GM12891 (cell line): Measurements from ENCODE around the gene ZFYVE21.
"Not testable (repeated sequence)": the region's sequence is repeated elsewhere in the genome, so short reads cannot be mapped to it uniquely, and the experiment has no call there.

Source experiments
- DNase-seq: peaks from one replicate; pipeline ENCODE4 v3.0.0; 2011; ENCODE audit warnings: low spot score; ENCODE audit not compliant: insufficient read length
- FAIRE-seq: peaks from 2 replicates; lab custom pipeline; 2011; peaks lifted over from hg19 to GRCh38; lab: Jason Lieb, UNC
- PAX5 ChIP-seq: IDR thresholded peaks from 2 replicates; pipeline ENCODE4 v1.6.1; 2011; ENCODE audit warnings: low read length, moderate library complexity, mild to moderate bottlenecking; ENCODE audit not compliant: insufficient read depth, severe bottlenecking
- POLR2A ChIP-seq: IDR thresholded peaks from 2 replicates; pipeline ENCODE4 v1.6.1; 2011; ENCODE audit warnings: low read depth, low read length, control low read depth
- POLR2AphosphoS5 ChIP-seq: IDR thresholded peaks from 2 replicates; pipeline ENCODE4 v1.6.1; 2011; ENCODE audit warnings: low read depth, low read length, control low read depth
- POU2F2 ChIP-seq: IDR thresholded peaks from 2 replicates; pipeline ENCODE4 v1.6.1; 2011; ENCODE audit warnings: low read depth, mild to moderate bottlenecking, control low read depth, low read length, moderate library complexity
- SPI1 ChIP-seq: IDR thresholded peaks from 2 replicates; pipeline ENCODE4 v1.6.1; 2011; ENCODE audit warnings: low read depth, low read length, control low read depth
- TAF1 ChIP-seq: IDR thresholded peaks from 2 replicates; pipeline ENCODE4 v1.6.1; 2011; ENCODE audit warnings: low read depth, low read length, control low read depth

The ZFYVE21 gene

GRCh38 chr14:103767336-103767894 lies 51.8 kb downstream of the ZFYVE21 start:
- FAIRE-seq (no peak), DNase-seq (no peak)
- TF ChIP-seq SPI1 = no peak

- FAIRE-seq (no peak), DNase-seq (no peak)
- no peak for TF ChIP-seq PAX5
- TF ChIP-seq POLR2AphosphoS5 = no peak
- TF ChIP-seq SPI1 = no peak
- TF ChIP-seq POU2F2 = no peak
- TF ChIP-seq POLR2A = no peak
- no peak for TF ChIP-seq TAF1
These were observed 54.9 kb downstream of the ZFYVE21 start for GRCh38 chr14:103770500-103770899.

GRCh38 chr14:103770902-103771301 lies 55.3 kb downstream of the ZFYVE21 start:
- FAIRE-seq (no peak), DNase-seq (no peak)
- TF ChIP-seq POU2F2 (no peak), POLR2AphosphoS5 (no peak), POLR2A (no peak), TAF1 (no peak), SPI1 (no peak), PAX5 (no peak)

- DNase-seq = no peak
- no peak for TF ChIP-seq POLR2AphosphoS5
- no peak for TF ChIP-seq TAF1
- no peak for TF ChIP-seq SPI1
- no peak for TF ChIP-seq PAX5
- no peak for TF ChIP-seq POLR2A
- TF ChIP-seq POU2F2 = no peak
These were observed 56.6 kb downstream of the ZFYVE21 start for GRCh38 chr14:103772078-103772712.

GRCh38 chr14:103773521-103773920 lies 57.9 kb downstream of the ZFYVE21 start:
- DNase-seq (no peak), FAIRE-seq (no peak)
- TF ChIP-seq POLR2AphosphoS5 (no peak), POLR2A (no peak), POU2F2 (no peak), TAF1 (no peak), SPI1 (no peak), PAX5 (no peak)

More at GRCh38 chr14:103772078-103772712, 56.6 kb downstream of the ZFYVE21 start:
- no peak for FAIRE-seq

- TF ChIP-seq SPI1 = no peak
- FAIRE-seq = no peak
- no peak for DNase-seq
These were observed 59.9 kb downstream of the ZFYVE21 start for GRCh38 chr14:103775506-103775905.

- not testable (repeated sequence) for DNase-seq, FAIRE-seq
These were observed 60.7 kb downstream of the ZFYVE21 start for GRCh38 chr14:103776319-103776718.

- no peak for DNase-seq
- TF ChIP-seq PAX5 (no peak), POLR2A (no peak), TAF1 (no peak), POLR2AphosphoS5 (no peak), SPI1 (no peak), POU2F2 (no peak)
- no peak for FAIRE-seq
These were observed 66.8 kb downstream of the ZFYVE21 start for GRCh38 chr14:103782376-103782775.
